ENCODE measurements around the gene LPAR6.

DNA sequence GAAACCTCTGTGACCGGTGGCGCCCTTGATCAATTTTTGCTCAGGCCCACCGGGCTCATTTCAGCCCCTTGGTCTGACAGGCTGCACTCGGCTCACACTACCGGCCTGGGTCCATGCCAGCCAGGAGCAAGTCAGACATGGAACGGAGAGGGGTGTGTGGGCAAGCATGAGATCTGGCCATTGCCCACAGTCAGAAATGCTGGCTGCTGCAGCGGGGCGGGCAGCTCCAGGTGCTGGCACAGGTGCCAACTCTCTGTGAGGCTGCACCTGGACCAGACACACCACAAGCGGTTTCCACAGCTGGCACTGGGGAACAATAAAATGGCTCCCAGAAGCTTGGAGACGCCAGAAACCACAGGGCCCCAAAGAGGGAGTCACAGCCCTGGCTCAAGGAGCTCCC is 43.6 kb upstream of the LPAR6 start:
- TF ChIP-seq POLR2A (IDR thresholded peaks at IDR 0.05; ENCODE audit: low read depth) = no peak
- TF ChIP-seq, protein P1, sequence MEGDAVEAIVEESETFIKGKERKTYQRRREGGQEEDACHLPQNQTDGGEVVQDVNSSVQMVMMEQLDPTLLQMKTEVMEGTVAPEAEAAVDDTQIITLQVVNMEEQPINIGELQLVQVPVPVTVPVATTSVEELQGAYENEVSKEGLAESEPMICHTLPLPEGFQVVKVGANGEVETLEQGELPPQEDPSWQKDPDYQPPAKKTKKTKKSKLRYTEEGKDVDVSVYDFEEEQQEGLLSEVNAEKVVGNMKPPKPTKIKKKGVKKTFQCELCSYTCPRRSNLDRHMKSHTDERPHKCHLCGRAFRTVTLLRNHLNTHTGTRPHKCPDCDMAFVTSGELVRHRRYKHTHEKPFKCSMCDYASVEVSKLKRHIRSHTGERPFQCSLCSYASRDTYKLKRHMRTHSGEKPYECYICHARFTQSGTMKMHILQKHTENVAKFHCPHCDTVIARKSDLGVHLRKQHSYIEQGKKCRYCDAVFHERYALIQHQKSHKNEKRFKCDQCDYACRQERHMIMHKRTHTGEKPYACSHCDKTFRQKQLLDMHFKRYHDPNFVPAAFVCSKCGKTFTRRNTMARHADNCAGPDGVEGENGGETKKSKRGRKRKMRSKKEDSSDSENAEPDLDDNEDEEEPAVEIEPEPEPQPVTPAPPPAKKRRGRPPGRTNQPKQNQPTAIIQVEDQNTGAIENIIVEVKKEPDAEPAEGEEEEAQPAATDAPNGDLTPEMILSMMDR (IDR thresholded peaks at IDR 0.05) = no peak

All from esophagus muscularis mucosa (tissue), 3 donors.